AG09309 (cell line): ENCODE results near the gene DIPK2A.

Source experiments
- DNase-seq: peaks from one replicate; pipeline ENCODE4 v3.0.0-alpha.2; 2010; ENCODE audit warnings: low read depth
- H3K4me3 ChIP-seq: 2 replicates; pipeline ENCODE4 v1.5.1; 2011; ENCODE audit warnings: mild to moderate bottlenecking, low read depth, low read length, moderate library complexity; ENCODE audit not compliant: control insufficient read depth
- TF ChIP-seq, protein P1 (sequence below): IDR thresholded peaks from 2 replicates; pipeline ENCODE4 v1.5.1; 2011; ENCODE audit warnings: mild to moderate bottlenecking, low read depth, low read length, inconsistent platforms; ENCODE audit not compliant: insufficient read depth, control insufficient read depth; ENCODE audit errors: missing control alignments

The DIPK2A gene

DNA sequence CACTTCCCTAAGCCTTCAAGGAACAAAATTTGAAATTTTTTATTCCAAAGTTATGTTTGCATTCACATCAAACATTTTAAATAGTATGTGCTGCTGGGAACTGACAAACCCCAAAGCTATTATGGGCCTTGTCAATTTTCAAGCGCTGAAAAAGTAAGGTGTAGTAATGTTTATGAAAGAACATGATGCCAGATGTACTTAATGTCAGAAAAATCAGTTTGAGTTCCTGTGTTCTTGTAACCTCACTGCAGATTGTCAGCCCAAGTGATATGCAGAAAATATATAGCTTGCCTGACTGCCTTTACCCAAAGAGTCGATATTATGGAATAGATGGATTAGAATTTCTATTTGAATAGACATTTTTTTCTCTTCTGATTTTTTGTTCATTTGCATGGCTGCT, 20.8 kb upstream of the DIPK2A start:
- TF ChIP-seq, protein P1, sequence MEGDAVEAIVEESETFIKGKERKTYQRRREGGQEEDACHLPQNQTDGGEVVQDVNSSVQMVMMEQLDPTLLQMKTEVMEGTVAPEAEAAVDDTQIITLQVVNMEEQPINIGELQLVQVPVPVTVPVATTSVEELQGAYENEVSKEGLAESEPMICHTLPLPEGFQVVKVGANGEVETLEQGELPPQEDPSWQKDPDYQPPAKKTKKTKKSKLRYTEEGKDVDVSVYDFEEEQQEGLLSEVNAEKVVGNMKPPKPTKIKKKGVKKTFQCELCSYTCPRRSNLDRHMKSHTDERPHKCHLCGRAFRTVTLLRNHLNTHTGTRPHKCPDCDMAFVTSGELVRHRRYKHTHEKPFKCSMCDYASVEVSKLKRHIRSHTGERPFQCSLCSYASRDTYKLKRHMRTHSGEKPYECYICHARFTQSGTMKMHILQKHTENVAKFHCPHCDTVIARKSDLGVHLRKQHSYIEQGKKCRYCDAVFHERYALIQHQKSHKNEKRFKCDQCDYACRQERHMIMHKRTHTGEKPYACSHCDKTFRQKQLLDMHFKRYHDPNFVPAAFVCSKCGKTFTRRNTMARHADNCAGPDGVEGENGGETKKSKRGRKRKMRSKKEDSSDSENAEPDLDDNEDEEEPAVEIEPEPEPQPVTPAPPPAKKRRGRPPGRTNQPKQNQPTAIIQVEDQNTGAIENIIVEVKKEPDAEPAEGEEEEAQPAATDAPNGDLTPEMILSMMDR: no peak
- no peak for DNase-seq
- H3K4me3 ChIP-seq: no peak overlapping the region

- TF ChIP-seq, protein P1: peak; percentile 76
- no peak overlapping the region for H3K4me3 ChIP-seq
- no peak for DNase-seq
These were observed 20.2 kb upstream of the DIPK2A start for GRCh38 chr3:143951351-143951971.

- H3K4me3 ChIP-seq: no peak overlapping the region
- TF ChIP-seq, protein P1: no peak
- no peak for DNase-seq
These were observed 19.0 kb upstream of the DIPK2A start for GRCh38 chr3:143952569-143953072.

DNA sequence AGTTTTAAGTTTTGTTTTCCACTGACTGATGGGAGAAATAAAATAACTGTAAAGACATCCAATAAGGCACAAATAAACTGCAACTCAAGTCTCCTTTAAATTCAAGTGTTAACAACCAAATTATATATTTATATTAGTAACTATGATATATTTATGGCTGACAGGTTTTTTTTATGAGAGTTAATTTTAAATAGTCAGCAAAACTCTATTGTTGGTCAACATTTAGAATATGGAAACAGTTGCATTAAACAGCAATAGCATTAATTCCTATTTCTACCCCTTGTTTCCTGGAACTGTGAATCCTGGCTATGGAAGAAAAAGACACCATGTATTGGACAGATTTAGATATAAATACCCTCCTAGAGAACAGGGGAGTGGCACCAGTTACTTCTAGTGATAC, 16.5 kb upstream of the DIPK2A start:
- TF ChIP-seq, protein P1: no peak
- no peak for DNase-seq
- H3K4me3 ChIP-seq: no peak overlapping the region

DNA sequence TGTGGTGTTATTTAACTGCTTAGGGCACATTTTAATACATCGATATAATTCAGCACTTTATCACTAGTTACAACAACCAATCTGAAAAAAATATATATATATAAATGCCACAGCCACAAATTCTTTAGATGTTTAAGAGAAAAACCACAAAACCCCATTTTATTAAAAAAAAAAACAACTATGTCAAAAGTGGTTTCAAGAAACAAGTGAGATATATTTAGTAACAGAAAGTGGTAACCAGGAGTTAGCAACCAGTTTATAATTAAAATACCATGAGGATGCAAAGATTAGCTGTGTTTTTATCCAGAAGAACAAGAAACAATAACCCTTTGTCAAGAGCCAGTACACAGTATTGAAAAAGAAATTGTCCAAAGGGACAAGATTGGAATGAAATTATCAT, 14.8 kb upstream of the DIPK2A start:
- no peak for DNase-seq
- no peak overlapping the region for H3K4me3 ChIP-seq
- TF ChIP-seq, protein P1: no peak

DNA sequence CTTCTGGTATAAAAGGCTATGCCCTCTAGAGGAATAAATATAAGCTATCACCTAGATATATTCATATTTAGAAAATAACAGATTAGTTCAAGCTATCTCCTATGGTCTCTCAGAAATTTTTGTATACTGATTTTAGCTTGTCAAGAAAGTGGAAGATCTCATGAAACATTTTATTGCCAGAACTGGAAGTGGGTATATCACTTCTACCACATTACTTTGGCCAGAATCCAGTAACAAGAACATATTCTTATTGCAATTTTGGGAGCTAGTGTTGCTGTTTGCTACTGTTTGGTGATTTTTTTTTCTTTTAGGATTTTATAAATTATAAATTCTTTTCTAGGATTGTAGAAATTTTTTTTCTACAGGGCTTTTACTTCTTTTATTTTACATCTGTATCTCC, 14.2 kb upstream of the DIPK2A start:
- no peak overlapping the region for H3K4me3 ChIP-seq
- DNase-seq: no peak
- TF ChIP-seq, protein P1: no peak
